HK-2 (cell line): ENCODE results near the gene GRPEL1.

Source experiments
- DNase-seq: peaks from one replicate; pipeline ENCODE4 v3.0.0-alpha.2; 2018; ENCODE audit not compliant: unreplicated experiment

GRPEL1 gene

DNA sequence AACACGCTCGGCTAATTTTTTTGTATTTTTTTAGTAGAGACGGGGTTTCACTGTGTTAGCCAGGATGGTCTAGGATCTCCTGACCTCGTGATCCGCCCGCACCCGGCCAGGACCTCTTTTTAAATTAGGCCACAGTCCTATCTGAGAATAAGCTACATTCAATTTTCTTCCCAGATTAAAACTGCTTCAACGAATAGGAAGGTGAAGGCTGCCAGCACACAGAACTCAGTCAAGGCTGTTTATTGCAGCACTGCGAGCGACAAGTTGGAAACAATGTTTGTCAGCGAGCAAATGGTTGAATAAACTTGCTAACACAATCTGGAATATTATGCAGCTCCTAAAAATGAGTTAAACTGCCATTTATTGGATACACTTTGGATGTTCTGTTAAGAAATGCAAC, 1.9 kb downstream of the GRPEL1 start:
- DNase-seq, result no peak

DNA sequence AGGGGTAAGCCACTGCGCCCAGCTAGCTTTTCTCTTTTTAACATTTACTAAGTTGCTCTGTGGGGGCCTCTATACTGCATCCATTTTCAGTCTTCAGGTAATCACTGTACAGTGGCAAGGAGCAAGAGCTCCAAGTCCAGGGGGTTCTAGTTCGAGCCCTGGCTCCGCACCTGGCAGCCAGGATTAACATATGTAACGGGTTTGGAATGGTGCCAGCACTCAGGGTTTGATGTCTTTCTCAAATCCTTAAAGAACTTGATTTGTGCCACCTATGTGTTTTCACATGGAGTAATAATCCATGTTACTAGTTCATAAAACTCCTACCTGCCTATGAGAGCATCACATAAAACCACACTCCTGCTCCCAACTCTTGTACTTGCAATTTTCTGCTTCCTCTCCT, 4.5 kb downstream of the GRPEL1 start:
- no peak for DNase-seq

GRCh38 chr4:7062816-7063215, 5.0 kb downstream of the GRPEL1 start:
- no peak for DNase-seq

DNA sequence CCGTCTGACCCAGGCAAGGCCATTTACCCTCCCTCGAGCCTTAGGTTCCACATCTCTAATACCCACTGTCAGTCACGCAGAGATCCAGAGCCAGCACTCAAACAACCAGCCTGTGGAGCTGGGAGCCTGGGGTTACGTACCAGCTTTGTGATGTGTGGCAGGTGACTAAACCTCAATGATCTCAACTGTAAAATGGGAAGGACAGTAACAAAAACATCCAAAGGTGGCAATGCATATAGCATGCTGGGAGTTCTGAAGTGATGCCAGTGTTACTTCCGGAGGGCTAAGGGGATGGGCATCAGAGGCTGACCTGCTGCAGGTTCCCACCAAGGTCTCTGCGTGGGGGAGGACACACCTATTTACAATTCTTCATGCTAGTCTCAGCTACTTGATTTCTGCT, 6.0 kb downstream of the GRPEL1 start:
- DNase-seq, result no peak

DNA sequence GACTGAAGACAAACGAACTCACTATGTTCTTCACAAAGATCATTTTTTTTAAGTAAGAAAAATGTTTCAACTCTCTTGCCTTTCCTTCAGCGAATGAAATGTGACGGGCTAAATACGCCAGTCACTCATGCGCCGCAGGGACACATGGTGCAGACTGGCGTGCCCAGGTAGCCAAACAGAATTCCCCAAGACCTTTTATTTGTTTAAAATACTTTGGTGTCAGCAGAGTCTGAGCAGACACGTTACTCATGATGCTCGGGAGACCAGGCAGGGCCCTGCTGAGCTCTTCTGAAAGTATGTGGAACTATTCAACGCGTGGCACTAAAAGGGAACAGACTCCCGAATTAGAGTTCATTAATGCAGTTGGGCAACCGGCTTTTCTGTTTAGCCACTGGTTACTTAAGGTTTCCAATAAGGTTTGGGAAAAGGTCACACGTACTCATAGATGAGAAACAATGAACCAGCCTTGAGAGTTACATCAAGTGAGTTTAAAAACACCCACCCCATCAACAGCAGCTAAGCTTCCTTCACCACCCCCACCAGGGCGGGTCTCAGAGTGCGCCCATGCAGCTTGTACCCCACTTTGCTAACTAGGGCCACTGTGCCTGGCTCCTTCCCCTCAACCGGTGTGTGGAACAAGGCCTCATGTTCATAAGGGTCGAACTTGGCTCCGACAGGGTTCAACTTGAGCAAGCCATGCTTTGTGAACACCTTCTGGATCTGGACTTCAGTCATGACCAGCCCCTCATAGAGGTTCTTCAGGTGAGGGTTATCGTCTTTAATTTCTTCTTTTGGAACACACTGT, 7.3 kb downstream of the GRPEL1 start:
- no peak for DNase-seq

DNA sequence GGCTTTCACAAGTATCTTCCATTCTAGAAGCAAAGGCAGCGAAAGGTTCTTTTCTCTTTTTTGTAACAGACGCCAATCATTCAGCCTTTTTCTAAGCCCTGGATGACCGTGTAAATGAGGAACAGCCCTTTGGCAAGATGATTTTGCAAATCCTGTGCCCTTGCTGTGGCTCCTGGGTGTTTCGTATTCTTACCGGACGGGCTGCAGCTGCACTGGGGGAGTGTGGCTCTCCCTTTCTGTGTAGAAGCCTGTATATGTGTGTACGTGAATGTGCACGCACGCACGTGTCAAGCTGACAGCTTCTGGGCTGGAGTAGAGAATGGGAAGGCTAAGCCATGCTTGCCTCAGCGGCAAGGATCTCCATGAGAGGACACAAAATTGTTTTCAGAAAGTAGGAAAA, 8.2 kb downstream of the GRPEL1 start:
- no peak for DNase-seq

- no peak for DNase-seq
These were observed 9.1 kb downstream of the GRPEL1 start for GRCh38 chr4:7058792-7059191.

DNA sequence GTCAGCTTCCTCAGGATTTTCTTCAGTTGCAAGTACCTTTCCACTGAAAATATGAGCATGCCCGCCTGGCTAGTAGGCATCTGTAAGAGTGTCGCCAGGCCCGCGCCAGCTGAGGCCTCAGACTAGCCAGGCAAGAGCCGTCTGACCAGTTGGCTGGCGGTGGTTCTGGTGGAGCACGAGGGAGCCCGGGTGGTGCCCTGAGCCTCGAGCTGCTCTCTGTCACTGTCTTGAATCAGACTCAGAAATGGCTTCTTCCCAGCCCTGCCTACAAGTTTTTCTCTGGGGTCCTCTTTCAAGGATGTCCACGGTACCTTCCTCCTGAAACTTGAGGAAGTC, 11.9 kb downstream of the GRPEL1 start:
- DNase-seq, result no peak

DNA sequence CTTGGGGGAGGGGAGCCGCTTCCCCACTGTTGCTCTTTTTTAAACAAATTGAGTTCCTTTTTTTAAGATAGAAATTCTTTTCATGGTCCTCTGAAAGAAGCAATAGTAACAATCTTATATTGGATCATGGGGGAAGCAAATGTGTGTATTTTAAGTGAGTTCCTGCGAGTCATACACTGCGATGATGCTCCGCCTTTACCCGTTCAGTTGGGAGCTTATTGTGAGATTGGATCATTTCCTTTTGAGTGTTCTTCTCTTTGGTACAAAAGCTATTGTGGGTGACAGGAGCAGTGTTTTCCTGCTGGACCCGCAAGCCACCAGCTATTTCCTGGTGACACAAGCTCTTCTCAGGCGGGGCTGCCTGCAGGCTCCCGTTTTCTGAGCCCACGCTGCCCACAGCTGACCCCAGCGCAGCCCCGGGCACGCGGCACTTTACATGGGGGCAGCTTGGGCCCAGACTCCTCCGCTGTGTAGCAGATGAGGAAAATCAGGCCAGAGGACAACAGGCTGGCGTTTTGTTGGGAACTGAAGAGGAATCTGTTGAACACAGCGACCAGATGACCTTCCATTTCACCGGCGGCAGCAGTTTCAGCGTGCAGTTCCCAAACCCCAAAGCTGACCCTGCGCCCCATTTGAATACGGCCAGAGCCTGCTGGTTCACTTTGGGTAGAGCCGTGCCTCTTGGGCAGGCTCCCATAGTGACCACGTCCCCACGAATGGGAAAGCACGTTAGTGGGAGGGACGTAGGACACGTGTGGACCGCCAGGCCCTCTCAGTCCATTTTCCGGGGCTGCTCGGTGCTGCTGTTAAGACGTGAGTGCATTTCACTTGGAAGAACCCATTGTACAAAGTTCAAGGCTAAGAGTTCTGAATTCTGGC, 12.5 kb downstream of the GRPEL1 start:
- DNase-seq, result no peak

DNA sequence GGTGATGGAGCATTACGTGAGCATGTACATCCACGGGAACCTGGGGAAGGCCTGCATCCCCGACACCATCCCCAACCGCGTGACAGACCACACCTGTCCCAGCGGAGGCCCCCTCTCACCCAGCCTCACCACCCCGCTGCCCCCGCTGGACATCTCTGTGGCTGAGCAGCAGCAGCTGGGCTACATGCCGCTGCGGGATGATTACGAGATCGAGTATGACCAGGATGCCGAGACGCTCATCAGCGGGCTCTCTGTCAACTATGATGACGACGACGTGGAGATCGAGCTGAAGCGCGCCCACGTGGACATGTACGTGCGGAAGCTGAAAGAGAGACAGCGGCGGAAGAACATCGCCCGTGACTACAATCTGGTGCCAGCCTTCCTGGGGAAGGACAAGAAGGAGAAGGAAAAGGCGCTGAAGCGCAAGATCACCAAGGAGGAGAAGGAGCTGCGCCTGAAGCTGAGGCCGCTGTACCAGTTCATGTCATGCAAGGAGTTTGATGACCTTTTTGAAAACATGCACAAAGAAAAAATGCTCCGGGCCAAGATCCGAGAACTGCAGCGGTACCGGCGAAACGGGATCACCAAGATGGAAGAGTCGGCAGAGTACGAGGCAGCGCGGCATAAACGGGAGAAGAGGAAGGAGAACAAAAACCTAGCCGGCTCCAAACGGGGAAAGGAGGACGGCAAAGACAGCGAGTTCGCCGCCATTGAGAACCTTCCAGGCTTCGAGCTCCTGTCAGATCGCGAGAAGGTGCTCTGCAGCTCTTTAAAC, 13.6 kb downstream of the GRPEL1 start:
- DNase-seq, result no peak

DNA sequence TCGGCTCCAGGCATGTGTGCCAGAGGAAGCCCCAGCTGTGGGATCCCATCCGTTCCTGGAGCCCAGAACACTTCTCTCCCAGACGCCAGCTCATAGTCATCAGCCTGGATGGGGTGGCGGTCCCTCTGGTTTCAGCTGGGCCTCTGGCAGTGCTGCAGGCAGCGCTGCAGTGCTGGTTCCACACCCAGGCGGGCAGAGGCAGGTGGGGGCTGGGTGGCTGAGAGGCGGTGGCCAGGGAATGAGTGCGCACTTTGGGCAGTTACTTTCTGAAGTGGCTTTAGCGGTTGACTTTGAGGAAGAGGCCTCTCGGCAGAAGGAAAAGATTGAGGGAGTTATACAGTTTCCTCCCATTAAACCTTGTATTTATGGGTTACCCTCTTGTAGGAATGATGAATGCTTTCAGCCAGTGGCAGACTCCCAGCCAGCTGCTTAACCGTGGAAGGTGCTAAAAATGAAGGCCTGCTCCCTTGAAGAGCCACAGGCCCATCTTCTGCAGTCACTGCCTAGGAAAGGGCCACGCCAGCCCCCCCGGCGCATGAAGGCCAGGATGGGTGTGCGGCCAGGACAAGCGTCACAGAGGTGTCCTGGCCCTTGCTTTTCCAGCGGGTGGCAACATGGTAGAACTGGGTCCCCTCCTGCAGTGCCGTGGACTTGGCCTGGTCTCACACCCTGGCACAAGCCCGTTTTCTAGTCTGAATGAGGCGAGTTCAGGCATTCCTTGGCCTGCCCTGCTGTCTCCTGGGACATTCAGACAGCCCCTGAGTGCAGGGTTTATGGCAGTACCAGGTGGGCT, 14.7 kb downstream of the GRPEL1 start:
- peak; percentile 49 for DNase-seq

- no peak for DNase-seq
These were observed 15.6 kb downstream of the GRPEL1 start for GRCh38 chr4:7052313-7052712.

DNA sequence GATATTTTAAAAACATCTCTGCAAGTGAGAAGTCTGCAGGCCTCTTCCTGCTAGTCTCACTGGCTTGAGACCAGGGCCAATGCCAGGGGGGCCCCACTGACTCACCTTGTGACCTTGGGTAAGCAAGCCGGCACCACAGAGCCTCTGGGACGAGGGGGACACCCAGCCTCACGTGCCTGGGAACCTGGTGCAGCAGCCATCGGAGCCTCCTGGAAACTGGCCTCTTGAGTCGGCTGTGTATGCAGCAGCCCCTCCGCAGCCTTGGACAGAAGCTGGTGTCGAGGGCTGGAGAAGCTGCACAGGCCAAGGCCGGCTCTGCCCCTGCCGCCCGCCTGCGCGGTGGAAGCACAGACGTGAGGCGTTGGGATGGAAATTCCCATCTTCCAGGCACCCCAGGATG, 16.0 kb downstream of the GRPEL1 start:
- DNase-seq, result no peak

- DNase-seq, result no peak
These were observed 16.7 kb downstream of the GRPEL1 start for GRCh38 chr4:7051144-7051495.

DNA sequence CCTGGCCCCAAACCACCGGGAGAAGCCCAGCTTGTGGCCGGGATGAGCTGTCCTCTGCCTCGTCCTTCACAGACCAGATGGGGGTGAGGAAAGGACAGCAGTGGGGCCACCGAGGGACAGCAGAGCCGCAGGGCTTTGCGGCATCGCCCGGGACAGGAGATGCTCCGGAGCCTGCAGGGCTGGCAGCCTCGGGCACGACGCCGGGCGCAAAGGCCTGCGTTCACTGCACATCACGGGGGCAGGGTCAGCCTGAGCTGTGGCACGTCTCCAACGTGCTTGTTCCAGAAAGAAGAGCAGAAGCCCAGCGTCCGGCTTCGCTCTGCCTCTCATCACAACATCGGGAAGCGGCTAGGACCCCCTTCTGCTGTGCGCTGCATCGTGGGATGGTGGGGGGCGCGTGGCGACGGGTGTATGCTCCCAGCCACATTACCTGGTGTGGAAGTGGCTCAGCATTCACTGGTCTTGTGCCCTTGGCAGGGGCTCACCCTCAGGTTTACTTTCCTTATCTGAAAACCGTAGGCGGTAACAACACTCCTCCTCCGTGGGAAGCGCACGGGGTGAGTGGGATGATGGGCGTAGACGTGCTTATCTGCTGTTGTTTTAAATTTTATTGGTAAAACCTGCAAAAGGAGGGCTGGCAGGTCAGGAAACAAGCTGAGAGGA, 17.3 kb downstream of the GRPEL1 start:
- DNase-seq, result no peak

DNA sequence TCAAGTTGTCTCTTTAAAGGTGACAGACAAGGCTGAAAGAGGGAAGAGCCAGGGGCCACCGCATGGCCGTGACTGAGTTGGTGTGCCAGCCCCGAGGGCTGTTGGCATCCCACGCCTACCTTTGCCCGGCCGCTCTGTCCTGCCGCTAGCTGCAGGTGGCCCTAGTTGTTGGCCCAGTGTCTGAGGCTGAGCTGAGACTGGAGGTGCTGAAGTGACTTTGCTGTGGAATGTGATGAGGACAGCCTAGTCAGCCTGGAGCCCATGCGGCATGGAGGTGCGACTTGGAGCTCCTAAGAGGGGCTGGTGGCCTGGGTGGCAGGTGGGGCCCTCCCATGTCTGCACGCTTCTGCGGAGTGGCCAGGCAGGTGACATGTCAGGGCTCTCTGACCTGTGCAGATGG, 18.1 kb downstream of the GRPEL1 start:
- DNase-seq, result no peak

GRCh38 chr4:7049295-7049694, 18.6 kb downstream of the GRPEL1 start:
- DNase-seq, result no peak

DNA sequence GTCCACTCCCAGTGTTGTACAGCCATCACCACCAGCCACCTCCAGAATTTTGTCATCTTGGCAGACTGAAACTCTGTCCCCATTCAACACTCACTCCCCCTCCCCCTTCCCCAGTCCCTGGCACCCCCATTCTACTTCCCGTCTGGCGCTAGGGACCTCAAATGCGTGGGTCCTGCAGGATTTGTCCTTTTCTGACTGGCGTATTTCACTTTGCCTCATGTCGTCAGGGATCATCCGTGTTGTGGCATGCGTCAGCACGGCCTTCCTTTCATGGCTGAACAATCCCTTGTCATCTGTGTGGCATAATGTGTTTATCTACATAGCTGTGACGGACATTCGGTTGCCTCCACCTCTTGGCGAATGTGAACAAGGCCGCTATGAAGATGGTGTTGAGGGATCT, 19.2 kb downstream of the GRPEL1 start:
- no peak for DNase-seq

DNA sequence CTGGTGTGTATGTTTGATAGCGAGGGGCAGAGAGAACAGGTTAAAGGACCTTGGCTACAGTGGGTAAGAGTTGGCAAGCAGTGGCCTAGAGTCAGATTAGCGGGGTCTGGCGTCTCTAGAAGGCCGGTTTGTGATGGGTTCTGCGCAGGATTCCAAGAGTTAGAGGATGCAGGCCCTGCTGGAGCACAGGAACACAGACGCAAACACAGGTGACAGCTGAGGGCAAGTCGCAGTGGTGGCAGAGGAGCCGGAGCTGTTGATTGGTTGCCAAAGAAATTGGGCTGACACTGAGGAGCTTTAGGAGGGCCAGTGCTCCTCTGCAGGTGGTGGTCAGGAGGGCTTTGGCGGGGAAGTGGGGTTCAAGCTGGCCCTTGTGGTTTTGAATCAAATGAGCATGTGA, 20.9 kb downstream of the GRPEL1 start:
- no peak for DNase-seq

- peak; percentile 55 for DNase-seq
These were observed 21.6 kb downstream of the GRPEL1 start for GRCh38 chr4:7045961-7046921.
